ENCODE results near the gene ITPR3.

Gene ITPR3

GRCh38 chr6:33620856-33621710, at the start of gene ITPR3:
ITPR3 (plus strand) TSS chr6:33621322; CDS start chr6:33621603, 281 bp downstream.
- peak; percentile 18 for DNase-seq

- no peak for DNase-seq
Observed at GRCh38 chr6:33571637-33572316, 49.3 kb upstream of the ITPR3 start.

GRCh38 chr6:33575211-33575610, 45.9 kb upstream of the ITPR3 start:
- no peak for DNase-seq

- DNase-seq = no peak
Observed at GRCh38 chr6:33576668-33577067, 44.5 kb upstream of the ITPR3 start.

GRCh38 chr6:33577106-33577535, 44.0 kb upstream of the ITPR3 start:
- peak; percentile 77 for DNase-seq

GRCh38 chr6:33577718-33578117, 43.4 kb upstream of the ITPR3 start:
- DNase-seq = no peak

GRCh38 chr6:33578164-33578563, 43.0 kb upstream of the ITPR3 start:
- no peak for DNase-seq

GRCh38 chr6:33578588-33579011, 42.5 kb upstream of the ITPR3 start:
- peak; percentile 46 for DNase-seq

GRCh38 chr6:33579828-33580714, 41.1 kb upstream of the ITPR3 start, which contains the start of gene BAK1:
BAK1 (minus strand) TSS chr6:33580276; CDS start chr6:33577604, 2,672 bp downstream.
- peak; percentile 90 for DNase-seq

- no peak for DNase-seq
Observed at GRCh38 chr6:33581186-33581585, 39.9 kb upstream of the ITPR3 start.

- DNase-seq = no peak
Observed at GRCh38 chr6:33583591-33584155, 37.4 kb upstream of the ITPR3 start.

- no peak for DNase-seq
Observed at GRCh38 chr6:33584700-33585402, 36.3 kb upstream of the ITPR3 start.

- DNase-seq = peak; percentile 63
Observed at GRCh38 chr6:33585403-33586107, 35.6 kb upstream of the ITPR3 start.

- no peak for DNase-seq
Observed at GRCh38 chr6:33586108-33586640, 34.9 kb upstream of the ITPR3 start.

GRCh38 chr6:33587529-33587928, 33.6 kb upstream of the ITPR3 start:
- no peak for DNase-seq

- no peak for DNase-seq
Observed at GRCh38 chr6:33588894-33589293, 32.2 kb upstream of the ITPR3 start.

- DNase-seq = no peak
Observed at GRCh38 chr6:33589392-33589730, 31.8 kb upstream of the ITPR3 start.

GRCh38 chr6:33589731-33590530, 31.2 kb upstream of the ITPR3 start:
- DNase-seq = peak; percentile 36

- DNase-seq = no peak
Observed at GRCh38 chr6:33590531-33591198, 30.5 kb upstream of the ITPR3 start.

All from inflammatory macrophage treated with lipopolysaccharide for 4 hours (primary cell).